Left colon (tissue), 2 donors: ENCODE measurements around the gene SOCS7. TPM values are rescaled to one million over a fixed set of nuclear protein-coding genes. Genes with fewer than 3 reads are reported as not detected.

Experiments used
- ATAC-seq: fragments of 200-7000 bp; cut with Tn5 transposase; one replicate; pipeline ENCODE4 v1.9.1; 2020; ENCODE audit warnings: mild to moderate bottlenecking, moderate library complexity
- DNase-seq, 2 donors: peaks; one replicate each; pipeline ENCODE4 v3.0.0-alpha.2; 2020
- intact Hi-C, 2 donors: fragments of 100-400 bp; cut with DNase I in 1 of 2; cut with micrococcal nuclease in 1 of 2; formaldehyde crosslinking; loops; one replicate each; pipeline versions ENCODE4 v1.11.2 to v1.14.0; 2022; cut with DNase I, micrococcal nuclease
- long read RNA-seq: library from polyadenylated mRNA; unstranded; transcript quantifications from one replicate; pipeline ENCODE4 v2.0.0, GENCODE V29; 2021
- total RNA-seq, 2 donors: library from RNA; stranded (reverse); fragmentation: NEBNext Ultra II Directional; extraction: Animal tissue kit (Norgen Biotek cat#: 25700); gene quantifications; one replicate each; pipeline ENCODE4 v1.2.1, GENCODE V29; 2021
- donor health status: DM: no; HTN: no; CAD: no.
- donor health status: DM: yes; HTN: yes; CAD: no.

Gene SOCS7
- 10 to 100 TPM; 11.3 to 12.6 TPM for total RNA-seq
- long read RNA-seq, partial matches to known transcripts: 0 of 5 reads
- long read RNA-seq, other reads (novel, unspliced or antisense): 4 of 5 reads

DNA sequence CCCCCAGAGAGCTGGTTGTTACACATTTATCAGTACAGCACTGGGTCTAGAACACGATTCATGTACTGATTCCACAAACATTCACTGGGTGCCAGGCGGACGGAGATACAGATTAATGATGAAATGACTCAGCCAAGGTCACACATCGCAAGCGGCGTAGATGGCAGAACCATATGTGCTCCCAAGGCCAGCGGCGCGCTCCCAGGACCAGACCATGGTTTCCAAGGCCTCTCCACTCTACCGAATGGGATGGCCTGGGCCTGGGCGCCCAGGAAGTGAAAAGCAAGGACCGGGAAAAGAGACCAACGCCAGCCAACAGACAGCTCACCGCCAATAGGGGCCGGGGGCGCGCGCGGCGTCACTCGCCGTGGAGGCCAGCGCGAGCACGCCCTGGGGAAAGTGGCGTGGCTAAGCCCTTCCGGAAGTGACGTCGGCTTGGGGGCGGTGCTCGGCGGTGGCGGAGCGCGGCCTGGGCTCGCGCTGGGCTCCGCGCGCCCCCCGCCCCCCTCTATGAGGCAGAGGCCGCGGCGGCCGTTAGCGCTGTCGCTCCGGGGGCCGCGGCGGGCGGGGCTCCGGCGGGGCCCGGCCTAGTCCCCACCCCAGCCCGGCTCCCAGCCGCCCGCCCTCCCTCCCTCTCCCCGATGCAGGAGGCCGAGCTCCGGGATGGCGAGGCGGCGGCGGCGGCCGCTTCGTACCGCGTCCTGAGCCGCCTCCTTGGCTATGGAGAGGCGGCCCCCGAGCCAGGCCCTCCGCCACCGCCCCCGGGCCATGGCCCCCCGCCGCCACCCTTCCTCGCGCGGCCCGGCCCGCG lies at the start of gene SOCS7:
Gene SOCS7 (plus strand): TSS at position 433 of the 811 bp plus-strand sequence. CDS start 209 bp downstream, at position 642.
- ATAC-seq (peak; percentile 92), DNase-seq (peak; percentile 93 to 97)
- intact Hi-C loops: no loop called here

- no peak for DNase-seq
- ATAC-seq: no peak
- intact Hi-C loops: no loop called here
Measured at GRCh38 chr17:38315497-38315896, 36.1 kb upstream of the SOCS7 start.

- ATAC-seq: no peak
- intact Hi-C loops: no loop called here
- no peak for DNase-seq
Measured at GRCh38 chr17:38317081-38317480, 34.6 kb upstream of the SOCS7 start.

DNA sequence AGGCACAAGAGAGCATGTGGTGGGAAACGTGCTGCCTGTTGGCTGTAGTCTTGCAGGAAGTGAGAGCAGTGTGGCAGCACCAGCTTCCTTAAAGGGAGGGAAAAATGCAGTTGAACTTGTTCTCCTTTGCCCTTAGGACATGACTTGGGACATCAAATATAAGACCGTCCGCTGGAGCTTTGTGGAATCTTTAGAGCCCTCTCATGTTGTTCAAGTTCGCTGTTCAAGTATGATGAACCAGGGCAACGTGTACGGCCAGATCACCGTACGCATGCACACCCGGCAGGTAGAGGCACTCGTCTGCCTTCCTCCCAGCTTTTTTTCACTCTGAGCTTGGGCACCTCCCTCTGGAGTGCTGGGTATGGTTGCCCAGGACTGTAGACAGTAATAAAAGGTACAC lies 31.2 kb upstream of the SOCS7 start:
- DNase-seq: no peak
- intact Hi-C loops: no loop called here
- ATAC-seq: no peak

- ATAC-seq (peak; percentile 72), DNase-seq (peak in 1 of 2 donors; percentile 68)
- intact Hi-C loops: no loop called here
Measured at GRCh38 chr17:38322156-38322779, 29.4 kb upstream of the SOCS7 start.

GRCh38 chr17:38322897-38323296 lies 28.7 kb upstream of the SOCS7 start:
- ATAC-seq: no peak
- DNase-seq: no peak
- intact Hi-C loops: no loop called here

- ATAC-seq (no peak), DNase-seq (no peak)
- intact Hi-C loops: no loop called here
Measured at GRCh38 chr17:38324141-38324697, 27.4 kb upstream of the SOCS7 start.

DNA sequence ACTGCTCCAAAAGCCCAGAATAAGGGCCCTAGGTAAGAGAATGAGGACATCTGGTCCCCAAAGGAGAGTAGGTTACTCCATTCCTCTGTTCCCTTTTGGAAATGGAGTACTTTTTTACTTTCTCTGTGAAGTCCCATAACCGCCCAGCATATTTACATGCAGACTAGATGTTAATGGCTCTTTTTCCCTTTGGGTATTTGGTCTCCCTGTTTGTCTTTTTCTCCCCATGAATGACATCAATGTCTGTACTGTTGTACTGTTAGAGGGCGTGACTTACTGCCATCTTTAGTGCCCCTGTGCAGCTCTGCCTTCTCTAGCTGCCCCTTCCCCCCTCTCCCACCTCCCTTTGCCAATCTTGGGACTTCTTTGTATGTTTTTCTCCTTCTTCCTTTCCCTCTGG lies 26.9 kb upstream of the SOCS7 start:
- ATAC-seq (no peak), DNase-seq (no peak)
- intact Hi-C loops: no loop called here

DNA sequence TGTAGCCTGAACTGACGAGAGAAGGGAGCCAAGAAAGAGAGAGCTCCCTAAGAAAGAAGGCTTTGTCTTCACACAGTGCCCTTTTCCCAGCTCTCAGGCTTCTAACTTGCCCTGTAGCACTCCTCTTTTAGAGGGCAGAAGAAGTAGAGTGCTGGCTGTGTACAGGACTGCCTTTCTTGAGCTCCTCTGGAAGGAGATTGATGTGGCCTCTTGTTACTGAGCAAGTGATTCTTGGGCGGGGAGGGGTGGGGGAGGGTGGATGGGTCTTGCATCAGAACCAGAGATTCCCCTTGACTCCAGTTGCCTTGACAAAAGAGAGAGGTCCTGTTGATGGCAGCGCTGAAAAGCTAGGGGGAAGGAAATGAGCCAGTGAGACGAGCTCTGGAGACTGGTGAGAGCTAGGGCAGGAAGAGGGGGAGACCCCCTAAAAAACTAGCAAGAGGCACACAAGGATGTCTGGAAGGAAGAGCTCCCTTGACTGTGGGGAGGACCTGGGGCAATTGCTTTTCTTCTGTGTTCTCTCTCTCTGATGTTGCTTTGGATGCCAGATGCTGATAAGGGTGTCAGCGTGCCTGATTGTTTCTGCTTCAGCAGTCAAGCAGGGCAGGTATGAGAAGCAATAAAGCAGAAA lies 26.3 kb upstream of the SOCS7 start:
- ATAC-seq: no peak
- intact Hi-C loops: no loop called here
- DNase-seq: no peak

GRCh38 chr17:38326996-38327792 lies 24.4 kb upstream of the SOCS7 start:
- DNase-seq: no peak
- intact Hi-C loops: no loop called here
- no peak for ATAC-seq

- intact Hi-C loops: no loop called here
- DNase-seq (no peak), ATAC-seq (no peak)
Measured at GRCh38 chr17:38327936-38328335, 23.7 kb upstream of the SOCS7 start.

- ATAC-seq: no peak
Measured at GRCh38 chr17:38328620-38329019, 23.0 kb upstream of the SOCS7 start.

GRCh38 chr17:38329284-38329683 lies 22.4 kb upstream of the SOCS7 start:
- DNase-seq (no peak), ATAC-seq (no peak)
- intact Hi-C loops: no loop called here

More at GRCh38 chr17:38328620-38329019, 23.0 kb upstream of the SOCS7 start:
- no peak for DNase-seq
- intact Hi-C loops: no loop called here

DNA sequence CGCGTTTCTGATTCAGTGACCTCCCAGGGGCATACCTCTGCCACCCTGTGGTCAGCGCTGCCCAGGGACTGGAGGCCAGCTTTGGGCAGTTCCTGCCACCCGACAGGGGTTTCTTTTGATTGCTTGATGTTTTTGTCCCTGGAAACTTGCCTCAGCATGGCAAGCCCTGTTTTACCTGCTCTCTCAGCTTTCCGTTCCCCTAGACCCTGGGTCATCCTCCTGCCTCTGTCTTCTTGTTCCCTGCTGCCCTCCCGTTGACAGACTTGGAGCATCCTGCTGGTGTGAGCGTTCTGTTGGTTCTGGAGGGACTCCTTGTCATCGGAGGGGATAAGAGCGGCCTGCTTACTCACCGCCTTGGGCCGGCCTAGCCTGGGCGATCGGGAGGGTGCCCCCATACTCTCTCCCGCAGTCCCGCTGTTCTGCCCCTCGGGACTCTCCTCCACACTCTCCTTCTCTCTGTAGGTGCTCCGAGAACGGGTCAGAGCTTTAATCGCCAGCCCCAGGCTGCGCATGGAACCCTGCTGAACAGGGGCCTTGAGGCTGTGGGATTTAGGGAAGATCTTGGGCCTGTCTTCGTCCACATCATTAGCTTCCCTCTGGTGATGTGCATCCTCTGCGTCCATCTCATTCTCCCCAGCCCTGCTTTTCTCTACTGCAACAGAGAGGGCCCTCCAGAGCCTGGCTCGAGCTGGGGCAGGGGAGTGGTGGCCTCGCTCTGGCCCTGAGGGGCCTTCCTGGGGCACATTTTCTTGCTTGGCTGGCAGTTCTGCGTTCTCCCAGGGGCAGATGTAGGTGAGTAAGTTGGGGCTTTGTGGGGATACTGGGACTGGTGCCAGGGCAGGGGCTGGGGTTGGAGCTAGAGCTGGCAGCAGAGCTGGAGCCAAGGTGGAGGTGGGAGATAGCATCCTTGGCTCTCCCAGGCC lies 21.6 kb upstream of the SOCS7 start:
- intact Hi-C loops: no loop called here
- ATAC-seq (no peak), DNase-seq (no peak)

GRCh38 chr17:38330941-38331411 lies 20.7 kb upstream of the SOCS7 start:
- ATAC-seq: no peak
- intact Hi-C loops: no loop called here
- DNase-seq: no peak

GRCh38 chr17:38332735-38333134 lies 18.9 kb upstream of the SOCS7 start:
- ATAC-seq (no peak), DNase-seq (no peak)
- intact Hi-C loops: no loop called here

DNA sequence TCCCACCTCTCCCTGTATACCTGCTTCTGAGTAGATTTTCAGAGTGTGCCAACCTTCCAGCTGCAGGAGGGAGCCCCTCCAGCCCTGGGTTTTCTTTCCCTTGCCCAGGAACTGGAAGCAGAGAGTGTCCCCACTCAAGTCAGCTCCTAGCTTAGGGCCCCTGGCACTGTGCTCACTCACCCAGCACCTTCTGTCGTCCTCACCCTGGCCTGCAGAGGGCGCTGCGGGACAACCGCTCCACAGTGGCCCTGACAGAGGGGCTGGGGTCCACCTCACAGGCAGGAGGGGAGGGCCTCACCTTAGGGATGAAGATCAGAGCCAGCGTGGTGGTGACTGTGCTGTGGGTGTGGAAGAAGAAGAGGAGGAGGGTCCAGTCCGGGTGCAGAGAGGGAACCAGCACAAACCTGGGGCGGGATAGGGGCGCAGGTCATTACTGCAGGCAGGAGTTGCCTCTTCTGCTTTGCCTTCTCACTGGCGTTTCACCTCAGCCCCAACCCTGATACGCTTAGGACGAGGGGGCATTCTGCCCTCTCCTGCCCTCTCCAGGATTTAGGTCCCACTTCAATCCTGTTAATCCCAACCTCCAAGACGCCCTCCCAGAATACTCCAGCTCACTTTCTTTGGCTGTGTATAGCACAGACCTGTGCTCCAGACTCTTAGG lies 17.9 kb upstream of the SOCS7 start:
- ATAC-seq (peak; percentile 60), DNase-seq (peak in 1 of 2 donors; percentile 33)
- intact Hi-C loops: no loop called here
